ENCODE data around the gene CRIP2. TPM values are rescaled to one million over a fixed set of nuclear protein-coding genes. Genes with fewer than 3 reads are reported as not detected.

The CRIP2 gene
- total and polyA plus RNA-seq, 4 donors, result 267 to 698 (median 392) TPM

GRCh38 chr14:105476097-105476830 is 1.6 kb downstream of the CRIP2 start:
- Histone ChIP-seq H3K4me1 (ENCODE audit: control insufficient read depth in 1 of 2, insufficient read depth in 2 of 2, low read length in 2 of 2) (no peaks in the 10 kb centered on the region), H3K27me3 (ENCODE audit: control insufficient read depth in 1 of 2, insufficient read depth in 2 of 2, low read length in 1 of 2) (no peaks in the 10 kb centered on the region), H3K9me3 (ENCODE audit: control insufficient read depth, low read length) (no peaks in the 10 kb centered on the region), H3K27ac (ENCODE audit: low read depth in 1 of 2, low read length in 2 of 2) (peak overlapping the region; percentile 2 to 78), H3K36me3 (ENCODE audit: control insufficient read depth in 1 of 2, insufficient read depth in 2 of 2, low read length in 1 of 2) (no peaks in the 10 kb centered on the region), H3K4me3 (ENCODE audit: low read length in 2 of 2) (peak overlapping the region; percentile 43 to 84)
- WGBS, 2 donors, result 2 to 3% methylated on average over 20 to 21 of the region's 21 CpGs
- peak in 1 of 2 donors; percentile 80 for DNase-seq
- intact Hi-C loops (cut with DNase I), result no loop called here
- peak; percentile 5 for ATAC-seq (ENCODE audit: low FRiP score)

GRCh38 chr14:105476831-105477659 is 2.4 kb downstream of the CRIP2 start:
- intact Hi-C loops (cut with DNase I), result no loop called here
- Histone ChIP-seq H3K27ac (ENCODE audit: low read depth in 1 of 2, low read length in 2 of 2) (peak overlapping the region in 1 of 2 donors; percentile 42), H3K27me3 (ENCODE audit: control insufficient read depth in 1 of 2, insufficient read depth in 2 of 2, low read length in 1 of 2) (no peaks in the 10 kb centered on the region)

GRCh38 chr14:105477660-105478397 is 3.2 kb downstream of the CRIP2 start:
- no peak overlapping the region for H3K4me3 ChIP-seq (ENCODE audit: low read length in 2 of 2)
- H3K9me3 ChIP-seq (ENCODE audit: control insufficient read depth, low read length), result no peaks in the 10 kb centered on the region
- intact Hi-C loops (cut with DNase I), result no loop called here
- H3K27ac ChIP-seq (ENCODE audit: low read depth in 1 of 2, low read length in 2 of 2), result no peak overlapping the region
- H3K27me3 ChIP-seq (ENCODE audit: control insufficient read depth in 1 of 2, insufficient read depth in 2 of 2, low read length in 1 of 2), result no peaks in the 10 kb centered on the region
- no peak for ATAC-seq (ENCODE audit: low FRiP score)
- peaks cover 0 to 2% of the 10 kb centered on the region in 2 donors for H3K4me1 ChIP-seq (ENCODE audit: control insufficient read depth in 1 of 2, insufficient read depth in 2 of 2, low read length in 2 of 2)
- no peak for DNase-seq
- no peaks in the 10 kb centered on the region for H3K36me3 ChIP-seq (ENCODE audit: control insufficient read depth in 1 of 2, insufficient read depth in 2 of 2, low read length in 1 of 2)
- WGBS, 2 donors, result 78 to 79% methylated on average over 34 to 53 of the region's 56 CpGs

More at GRCh38 chr14:105476831-105477659, 2.4 kb downstream of the CRIP2 start:
- Histone ChIP-seq H3K4me1 (ENCODE audit: control insufficient read depth in 1 of 2, insufficient read depth in 2 of 2, low read length in 2 of 2) (no peaks in the 10 kb centered on the region), H3K4me3 (ENCODE audit: low read length in 2 of 2) (peak overlapping the region; percentile 4 to 12), H3K9me3 (ENCODE audit: control insufficient read depth, low read length) (no peaks in the 10 kb centered on the region), H3K36me3 (ENCODE audit: control insufficient read depth in 1 of 2, insufficient read depth in 2 of 2, low read length in 1 of 2) (no peaks in the 10 kb centered on the region)
- no peak for ATAC-seq (ENCODE audit: low FRiP score)
- no peak for DNase-seq
- 34 to 36% methylated on average over 16 of the region's 16 CpGs for WGBS, 2 donors

GRCh38 chr14:105478398-105479251 is 4.0 kb downstream of the CRIP2 start:
- no peak overlapping the region for H3K27ac ChIP-seq (ENCODE audit: low read depth in 1 of 2, low read length in 2 of 2)
- WGBS, 2 donors, result 72 to 75% methylated on average over 55 to 81 of the region's 81 CpGs
- intact Hi-C loops (cut with DNase I), result no loop called here

GRCh38 chr14:105479431-105480158 is 5.0 kb downstream of the CRIP2 start:
- Histone ChIP-seq H3K27ac (ENCODE audit: low read depth in 1 of 2, low read length in 2 of 2) (no peak overlapping the region), H3K4me3 (ENCODE audit: low read length in 2 of 2) (no peak overlapping the region), H3K36me3 (ENCODE audit: control insufficient read depth in 1 of 2, insufficient read depth in 2 of 2, low read length in 1 of 2) (no peaks in the 10 kb centered on the region), H3K9me3 (ENCODE audit: control insufficient read depth, low read length) (no peaks in the 10 kb centered on the region), H3K4me1 (ENCODE audit: control insufficient read depth in 1 of 2, insufficient read depth in 2 of 2, low read length in 2 of 2) (peaks cover 0 to 2% of the 10 kb centered on the region in 2 donors), H3K27me3 (ENCODE audit: control insufficient read depth in 1 of 2, insufficient read depth in 2 of 2, low read length in 1 of 2) (no peaks in the 10 kb centered on the region)
- ATAC-seq (ENCODE audit: low FRiP score), result no peak
- intact Hi-C loops (cut with DNase I), result loop anchor here (10.0 kb wide), 2 partner anchors 385 to 1755 kb away; no protein-coding TSS in a partner anchor
- DNase-seq, result no peak
- 68 to 72% methylated on average over 33 to 34 of the region's 34 CpGs for WGBS, 2 donors

More at GRCh38 chr14:105478398-105479251, 4.0 kb downstream of the CRIP2 start:
- no peaks in the 10 kb centered on the region for H3K36me3 ChIP-seq (ENCODE audit: control insufficient read depth in 1 of 2, insufficient read depth in 2 of 2, low read length in 1 of 2)
- H3K4me1 ChIP-seq (ENCODE audit: control insufficient read depth in 1 of 2, insufficient read depth in 2 of 2, low read length in 2 of 2), result peaks cover 0 to 2% of the 10 kb centered on the region in 2 donors
- DNase-seq (no peak), ATAC-seq (ENCODE audit: low FRiP score) (no peak)
- no peaks in the 10 kb centered on the region for H3K9me3 ChIP-seq (ENCODE audit: control insufficient read depth, low read length)
- H3K27me3 ChIP-seq (ENCODE audit: control insufficient read depth in 1 of 2, insufficient read depth in 2 of 2, low read length in 1 of 2), result no peaks in the 10 kb centered on the region
- no peak overlapping the region for H3K4me3 ChIP-seq (ENCODE audit: low read length in 2 of 2)

- no peak for DNase-seq
- no peak overlapping the region for H3K4me3 ChIP-seq (ENCODE audit: low read length in 2 of 2)
- no peaks in the 10 kb centered on the region for H3K9me3 ChIP-seq (ENCODE audit: control insufficient read depth, low read length)
- H3K36me3 ChIP-seq (ENCODE audit: control insufficient read depth in 1 of 2, insufficient read depth in 2 of 2, low read length in 1 of 2), result no peaks in the 10 kb centered on the region
- no peaks in the 10 kb centered on the region for H3K27me3 ChIP-seq (ENCODE audit: control insufficient read depth in 1 of 2, insufficient read depth in 2 of 2, low read length in 1 of 2)
- intact Hi-C loops (cut with DNase I), result loop anchor here (10.0 kb wide), 2 partner anchors 385 to 1755 kb away; no protein-coding TSS in a partner anchor
- H3K4me1 ChIP-seq (ENCODE audit: control insufficient read depth in 1 of 2, insufficient read depth in 2 of 2, low read length in 2 of 2), result peaks cover 0 to 2% of the 10 kb centered on the region in 2 donors
- ATAC-seq (ENCODE audit: low FRiP score), result no peak
- WGBS, 2 donors, result 59 to 61% methylated on average over 15 of the region's 15 CpGs
- peak overlapping the region in 1 of 2 donors; percentile 39 for H3K27ac ChIP-seq (ENCODE audit: low read depth in 1 of 2, low read length in 2 of 2)
These were observed 5.7 kb downstream of the CRIP2 start for GRCh38 chr14:105480199-105480746.

Data from aorta (tissue), 5 donors.